ENCODE measurements around the gene MKLN1. TPM values are rescaled to one million over a fixed set of nuclear protein-coding genes. Genes with fewer than 3 reads are reported as not detected.

The MKLN1 gene
- total RNA-seq, 1 donor from 2014 or later, result 61.7 TPM

- peaks cover 5% of the 10 kb centered on the region for H3K36me3 Mint-ChIP-seq
- no peak overlapping the region for H3K27ac Mint-ChIP-seq
- H3K4me3 Mint-ChIP-seq, result no peak overlapping the region
These were observed 218.4 kb downstream of the MKLN1 start for GRCh38 chr7:131546126-131546525.

More at GRCh38 chr7:131546126-131546525, 218.4 kb downstream of the MKLN1 start:
- TF ChIP-seq, protein P1, sequence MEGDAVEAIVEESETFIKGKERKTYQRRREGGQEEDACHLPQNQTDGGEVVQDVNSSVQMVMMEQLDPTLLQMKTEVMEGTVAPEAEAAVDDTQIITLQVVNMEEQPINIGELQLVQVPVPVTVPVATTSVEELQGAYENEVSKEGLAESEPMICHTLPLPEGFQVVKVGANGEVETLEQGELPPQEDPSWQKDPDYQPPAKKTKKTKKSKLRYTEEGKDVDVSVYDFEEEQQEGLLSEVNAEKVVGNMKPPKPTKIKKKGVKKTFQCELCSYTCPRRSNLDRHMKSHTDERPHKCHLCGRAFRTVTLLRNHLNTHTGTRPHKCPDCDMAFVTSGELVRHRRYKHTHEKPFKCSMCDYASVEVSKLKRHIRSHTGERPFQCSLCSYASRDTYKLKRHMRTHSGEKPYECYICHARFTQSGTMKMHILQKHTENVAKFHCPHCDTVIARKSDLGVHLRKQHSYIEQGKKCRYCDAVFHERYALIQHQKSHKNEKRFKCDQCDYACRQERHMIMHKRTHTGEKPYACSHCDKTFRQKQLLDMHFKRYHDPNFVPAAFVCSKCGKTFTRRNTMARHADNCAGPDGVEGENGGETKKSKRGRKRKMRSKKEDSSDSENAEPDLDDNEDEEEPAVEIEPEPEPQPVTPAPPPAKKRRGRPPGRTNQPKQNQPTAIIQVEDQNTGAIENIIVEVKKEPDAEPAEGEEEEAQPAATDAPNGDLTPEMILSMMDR (IDR thresholded peaks at IDR 0.05; ENCODE audit: unreplicated experiment), result no peak
- H3K27me3 Mint-ChIP-seq (ENCODE audit: low read depth), result no peaks in the 10 kb centered on the region
- DNase-seq (ENCODE audit: low spot score in 2 of 2, unreplicated experiment in 2 of 2), result no peak
- H3K9me3 Mint-ChIP-seq, result peaks cover 6% of the 10 kb centered on the region
- H3K4me1 Mint-ChIP-seq, result peaks cover 21% of the 10 kb centered on the region

Other genes starting within 250 kb of the MKLN1 start
- 213 to 245 TPM (median 216 TPM) in 3 replicates for gene PODXL, start 228.8 kb downstream of the MKLN1 start, total RNA-seq